Ovary (tissue), 9 donors: ENCODE data around the gene PRKAR2A. TPM values are rescaled to one million over a fixed set of nuclear protein-coding genes. Genes with fewer than 3 reads are reported as not detected.

Experiments used
- DNase-seq, 5 donors: peaks; one replicate each; pipeline ENCODE4 v3.0.0-alpha.2; 2019 to 2020
- H3K27ac ChIP-seq, 2 donors: fragments of 200-600 bp; one replicate each; pipeline versions ENCODE4 v1.5.1 to v1.8.0; 2019 to 2022
- H3K27me3 ChIP-seq: fragments of 200-600 bp; one replicate; pipeline ENCODE4 v1.8.0; 2022
- H3K36me3 ChIP-seq: fragments of 200-600 bp; sonication (generic); one replicate; pipeline ENCODE4 v1.5.1; 2019
- H3K4me1 ChIP-seq: one replicate; pipeline ENCODE4 v1.8.1; 2013; ENCODE audit warnings: mild to moderate bottlenecking, moderate library complexity; ENCODE audit not compliant: insufficient read depth
- H3K4me3 ChIP-seq: fragments of 200-600 bp; sonication (generic); one replicate; pipeline ENCODE4 v1.5.1; 2017
- H3K9me3 ChIP-seq, 2 donors: fragments of 200-600 bp in 1 of 2; sonication (generic) in 1 of 2; one replicate each; pipeline versions ENCODE4 v1.5.1 to v1.8.1; 2013 to 2019; ENCODE audit warnings: mild to moderate bottlenecking in 1 of 2, moderate library complexity in 1 of 2
- CTCF ChIP-seq, 3 donors: fragments of 450-650 bp in 2 of 3; fragments of 200-600 bp in 1 of 3; IDR thresholded peaks; one replicate each; pipeline versions ENCODE4 v1.5.1 to v1.8.0; 2016 to 2022; ENCODE audit warnings: antibody characterized with exemption in 3 of 3, mild to moderate bottlenecking in 1 of 3
- EP300 ChIP-seq: sonication (generic); formaldehyde crosslinking; IDR thresholded peaks from one replicate; pipeline ENCODE4 v1.6.1; 2017; ENCODE audit warnings: antibody characterized with exemption
- POLR2A ChIP-seq: fragments of 450-650 bp; IDR thresholded peaks from one replicate; pipeline ENCODE4 v1.6.1; 2017; ENCODE audit warnings: antibody characterized with exemption, mild to moderate bottlenecking, moderate library complexity
- WGBS, 3 donors: extraction: QIAGEN DNeasy Blood & Tissue Kit in 1 of 3; methylation state at CpG; one replicate each; pipeline versions ENCODE4 v1.1.5 to v1.1.7; 2013 to 2017; 5-methylcytosine and 5-hydroxymethylcytosine counted together
- intact Hi-C, 4 donors: fragments of 100-400 bp; cut with DNase I; formaldehyde crosslinking; loops; one replicate each; pipeline versions ENCODE4 v1.11.0 to v1.15.1; 2022 to 2023
- polyA plus RNA-seq, 2 donors: library from polyadenylated mRNA; stranded (reverse); fragments of 200-250 nt in 1 of 2; fragments of 350-450 nt in 1 of 2; fragmentation: Illumina TruSeq in 1 of 2; extraction: RNeasy Lipid Tissue Mini Kit (QIAGEN cat#74804) in 1 of 2; gene quantifications; one replicate each; pipeline ENCODE4 v1.2.3, GENCODE V29; 2013 to 2014
- total RNA-seq, 7 donors: library from RNA; depleted of rRNA in 2 of 7; stranded (reverse); fragments of >200 nt in 2 of 7; fragmentation: NEBNext Ultra II Directional in 3 of 7; extraction: Animal tissue kit (Norgen Biotek cat#: 25700) in 3 of 7; gene quantifications; one replicate each; pipeline versions ENCODE4 v1.1.0 to v1.2.4, GENCODE V29; 2016 to 2023
- donor health status: DM: no; HTN: no; CAD: no; lungs with moderate emphysema.
- donor health status: DM: no; HTN: no; CAD: no.
- donor health status: Bipolar disorder and iron deficiency.
- donor health status: DM: yes; HTN: yes; CAD: no.
- donor health status: DM: no; HTN: no; CAD: no.
- donor health status: DM: yes; HTN: yes; CAD: no.

The PRKAR2A gene
- total and polyA plus RNA-seq, 9 donors: 9.4 to 52.6 (median 41.5) TPM

GRCh38 chr3:48789665-48790064 is 58.0 kb downstream of the PRKAR2A start:
- no peaks in the 10 kb centered on the region for H3K27me3 ChIP-seq
- no peaks in the 10 kb centered on the region for H3K9me3 ChIP-seq
- DNase-seq: no peak
- no peak overlapping the region for H3K4me3 ChIP-seq
- no peaks in the 10 kb centered on the region for H3K4me1 ChIP-seq
- TF ChIP-seq CTCF (IDR thresholded peaks at IDR 0.05) (no peak), EP300 (no peak), POLR2A (no peak)
- H3K27ac ChIP-seq: no peak overlapping the region
- WGBS, 3 donors: 88 to 99% (median 98%) methylated on average over 3 of the region's 3 CpGs
- no peaks in the 10 kb centered on the region for H3K36me3 ChIP-seq
- intact Hi-C loops: no loop called here

GRCh38 chr3:48788544-48789162 is 59.0 kb downstream of the PRKAR2A start:
- intact Hi-C loops: no loop called here
- 80 to 88% (median 81%) methylated on average over 1 of the region's 1 CpG for WGBS, 3 donors

GRCh38 chr3:48784426-48785120 is 63.1 kb downstream of the PRKAR2A start:
- Histone ChIP-seq H3K9me3 (no peaks in the 10 kb centered on the region), H3K4me1 (no peaks in the 10 kb centered on the region), H3K27me3 (no peaks in the 10 kb centered on the region), H3K27ac (no peak overlapping the region), H3K4me3 (no peak overlapping the region), H3K36me3 (no peaks in the 10 kb centered on the region)
- no peak for DNase-seq
- 92 to 93% (median 93%) methylated on average over 4 of the region's 4 CpGs for WGBS, 3 donors
- TF ChIP-seq EP300: no peak
- TF ChIP-seq POLR2A: no peak
- TF ChIP-seq CTCF (IDR thresholded peaks at IDR 0.05): no peak
- intact Hi-C loops: no loop called here

More at GRCh38 chr3:48788544-48789162, 59.0 kb downstream of the PRKAR2A start:
- H3K9me3 ChIP-seq: no peaks in the 10 kb centered on the region
- no peak overlapping the region for H3K4me3 ChIP-seq
- H3K27me3 ChIP-seq: no peaks in the 10 kb centered on the region
- no peak for TF ChIP-seq EP300
- no peak for TF ChIP-seq POLR2A
- TF ChIP-seq CTCF (IDR thresholded peaks at IDR 0.05): no peak
- no peaks in the 10 kb centered on the region for H3K36me3 ChIP-seq
- H3K4me1 ChIP-seq: no peaks in the 10 kb centered on the region
- DNase-seq: no peak
- no peak overlapping the region for H3K27ac ChIP-seq

GRCh38 chr3:48783304-48783703 is 64.4 kb downstream of the PRKAR2A start:
- Histone ChIP-seq H3K27ac (no peak overlapping the region), H3K36me3 (no peaks in the 10 kb centered on the region), H3K9me3 (no peaks in the 10 kb centered on the region), H3K27me3 (no peaks in the 10 kb centered on the region), H3K4me1 (no peaks in the 10 kb centered on the region), H3K4me3 (no peak overlapping the region)
- 83 to 92% (median 85%) methylated on average over 6 of the region's 6 CpGs for WGBS, 3 donors
- intact Hi-C loops: no loop called here
- TF ChIP-seq CTCF (IDR thresholded peaks at IDR 0.05) (no peak), EP300 (no peak), POLR2A (no peak)
- DNase-seq: no peak
